H9 (cell line): ENCODE results near the gene C20orf202. TPM values are rescaled to one million over a fixed set of nuclear protein-coding genes. Genes with fewer than 3 reads are reported as not detected.

Experiments
- DNase-seq: peaks from one replicate; pipeline ENCODE4 v3.0.0-alpha.2; 2017
- H2AFZ ChIP-seq: one replicate; pipeline ENCODE4 v1.6.1; 2013; ENCODE audit warnings: mild to moderate bottlenecking, low read length, control low read depth, moderate library complexity
- H2AK5ac ChIP-seq: 2 replicates; pipeline ENCODE4 v1.6.1; 2013; ENCODE audit warnings: low read length, control low read depth, mixed read lengths; ENCODE audit not compliant: insufficient read length
- H2BK120ac ChIP-seq: one replicate; pipeline ENCODE4 v1.6.1; 2013; ENCODE audit warnings: low read depth, mild to moderate bottlenecking, low read length, control low read depth, inconsistent platforms; ENCODE audit not compliant: poor library complexity, severe bottlenecking
- H2BK12ac ChIP-seq: 2 replicates; pipeline ENCODE4 v1.6.1; 2013; ENCODE audit warnings: low read length, control low read depth, mixed read lengths, low read depth; ENCODE audit not compliant: insufficient read length
- H2BK15ac ChIP-seq: 2 replicates; pipeline ENCODE4 v1.6.1; 2013; ENCODE audit warnings: low read depth, low read length, control low read depth
- H2BK20ac ChIP-seq: one replicate; pipeline ENCODE4 v1.6.1; 2013; ENCODE audit warnings: low read depth, mild to moderate bottlenecking, low read length, control low read depth, inconsistent platforms; ENCODE audit not compliant: poor library complexity, severe bottlenecking
- H2BK5ac ChIP-seq: 2 replicates; pipeline ENCODE4 v1.6.1; 2013; ENCODE audit warnings: low read length, control low read depth, mixed read lengths; ENCODE audit not compliant: insufficient read length
- H3K14ac ChIP-seq: 2 replicates; pipeline ENCODE4 v1.6.1; 2013; ENCODE audit warnings: low read length, control low read depth; ENCODE audit not compliant: insufficient read depth
- H3K18ac ChIP-seq: 2 replicates; pipeline ENCODE4 v1.6.1; 2013; ENCODE audit warnings: low read depth, mild to moderate bottlenecking, mixed read lengths, low read length, control low read depth; ENCODE audit not compliant: insufficient read length
- H3K23ac ChIP-seq: 2 replicates; pipeline ENCODE4 v1.6.1; 2013; ENCODE audit warnings: low read length, control low read depth, mixed read lengths, low read depth; ENCODE audit not compliant: insufficient read length
- H3K23me2 ChIP-seq: 2 replicates; pipeline ENCODE4 v1.6.1; 2013; ENCODE audit warnings: low read depth, mild to moderate bottlenecking, mixed read lengths, low read length, control low read depth; ENCODE audit not compliant: insufficient read length, poor library complexity, severe bottlenecking
- H3K27ac ChIP-seq: 2 replicates; pipeline ENCODE4 v1.5.1; 2013; ENCODE audit warnings: low read length, control low read depth, mixed read lengths, low read depth; ENCODE audit not compliant: insufficient read length
- H3K27me3 ChIP-seq: 2 replicates; pipeline ENCODE4 v1.6.1; 2013; ENCODE audit warnings: low read length, control low read depth, inconsistent platforms; ENCODE audit not compliant: insufficient read depth
- H3K4ac ChIP-seq: 2 replicates; pipeline ENCODE4 v1.6.1; 2013; ENCODE audit warnings: low read depth, mild to moderate bottlenecking, control low read depth, inconsistent platforms, low read length, moderate library complexity
- H3K4me1 ChIP-seq: 2 replicates; pipeline ENCODE4 v1.6.1; 2013; ENCODE audit warnings: low read length, control low read depth, inconsistent platforms; ENCODE audit not compliant: insufficient read depth
- H3K4me2 ChIP-seq: 2 replicates; pipeline ENCODE4 v1.6.1; 2013; ENCODE audit warnings: low read length, control low read depth, mixed read lengths; ENCODE audit not compliant: insufficient read length, insufficient read depth
- H3K56ac ChIP-seq: 2 replicates; pipeline ENCODE4 v1.6.1; 2013; ENCODE audit warnings: low read depth, mild to moderate bottlenecking, mixed read lengths, low read length, control low read depth; ENCODE audit not compliant: insufficient read length
- H3K79me1 ChIP-seq: 2 replicates; pipeline ENCODE4 v1.6.1; 2013; ENCODE audit warnings: low read depth, mild to moderate bottlenecking, moderate library complexity, low read length, control low read depth, inconsistent platforms; ENCODE audit not compliant: insufficient read depth, poor library complexity, severe bottlenecking
- H3K79me2 ChIP-seq: 2 replicates; pipeline ENCODE4 v1.6.1; 2013; ENCODE audit warnings: low read length, control low read depth, inconsistent platforms; ENCODE audit not compliant: insufficient read depth
- H3K9ac ChIP-seq: 2 replicates; pipeline ENCODE4 v1.6.1; 2013; ENCODE audit warnings: low read length, control low read depth, mixed read lengths; ENCODE audit not compliant: insufficient read length; ENCODE audit errors: extremely low read depth
- H3K9me3 ChIP-seq: one replicate; pipeline ENCODE4 v1.6.1; 2013; ENCODE audit warnings: low read depth, low read length, inconsistent platforms; ENCODE audit not compliant: control insufficient read depth
- H3T11ph ChIP-seq: one replicate; pipeline ENCODE4 v1.6.1; 2013; ENCODE audit warnings: mild to moderate bottlenecking, low read length, control low read depth, inconsistent platforms
- H4K20me1 ChIP-seq: one replicate; pipeline ENCODE4 v1.6.1; 2013; ENCODE audit not compliant: control insufficient read depth, insufficient read length, insufficient read depth
- H4K5ac ChIP-seq: 2 replicates; pipeline ENCODE4 v1.6.1; 2013; ENCODE audit warnings: low read depth, mild to moderate bottlenecking, mixed read lengths, low read length, control low read depth; ENCODE audit not compliant: insufficient read length
- H4K8ac ChIP-seq: replicated peaks from 2 replicates; pipeline ENCODE4 v1.6.1; 2013; ENCODE audit warnings: low read length, control low read depth, mixed read lengths, low read depth; ENCODE audit not compliant: insufficient read length
- H4K91ac ChIP-seq: 2 replicates; pipeline ENCODE4 v1.6.1; 2013; ENCODE audit warnings: low read depth, mild to moderate bottlenecking, moderate library complexity, mixed read lengths, low read length, control low read depth; ENCODE audit not compliant: insufficient read length
- H3K27ac Mint-ChIP-seq, 3 experiments: 2 replicates in 2 of 3; 3 replicates in 1 of 3; pipeline ENCODE4 v1.8.0; 2020 to 2021; ENCODE audit warnings: mixed read lengths in 3 of 3, mild to moderate bottlenecking in 1 of 3, moderate library complexity in 1 of 3
- H3K27me3 Mint-ChIP-seq: 2 replicates; pipeline ENCODE4 v1.8.0; 2021; ENCODE audit warnings: low read depth, mild to moderate bottlenecking, moderate library complexity, mixed read lengths
- H3K36me3 Mint-ChIP-seq, 3 experiments: 2 replicates in 2 of 3; 3 replicates in 1 of 3; pipeline ENCODE4 v1.8.0; 2020 to 2021; ENCODE audit warnings: low read depth in 3 of 3, mixed read lengths in 3 of 3; ENCODE audit not compliant: insufficient read depth in 1 of 3
- H3K4me1 Mint-ChIP-seq, 2 experiments: 2 replicates each; pipeline ENCODE4 v1.8.0; 2020; ENCODE audit warnings: mixed read lengths in 2 of 2
- H3K4me3 Mint-ChIP-seq, 2 experiments: 2 replicates in 1 of 2; 3 replicates in 1 of 2; pipeline ENCODE4 v1.8.0; 2020 to 2021; ENCODE audit warnings: mild to moderate bottlenecking in 2 of 2, mixed read lengths in 2 of 2, moderate library complexity in 1 of 2
- H3K9me3 Mint-ChIP-seq, 2 experiments: 2 replicates in 1 of 2; 3 replicates in 1 of 2; pipeline ENCODE4 v1.8.0; 2020; ENCODE audit warnings: mild to moderate bottlenecking in 2 of 2, mixed read lengths in 2 of 2, moderate library complexity in 1 of 2
- WGBS: extraction: QIAGEN DNeasy Blood & Tissue Kit; methylation state at CpG from one replicate; pipeline ENCODE4 v1.1.7; 2013; ENCODE audit warnings: missing lambda C conversion rate, low lambda C conversion rate, mixed read lengths; ENCODE audit not compliant: insufficient read length; ENCODE audit errors: extremely low coverage; 5-methylcytosine and 5-hydroxymethylcytosine counted together
- total RNA-seq: library from RNA; stranded (reverse); gene quantifications from 2 replicates; pipeline ENCODE4 v1.2.1, GENCODE V29; 2021
- TF ChIP-seq, protein P1 (sequence below): fragments of 200-600 bp; sonication (generic); conservative IDR thresholded peaks from 3 replicates; pipeline ENCODE4 v1.8.0; 2021; ENCODE audit warnings: antibody characterized with exemption, mild to moderate bottlenecking

The C20orf202 gene
- total RNA-seq, 1 experiment from 2014 or later: 0.13 TPM

DNA sequence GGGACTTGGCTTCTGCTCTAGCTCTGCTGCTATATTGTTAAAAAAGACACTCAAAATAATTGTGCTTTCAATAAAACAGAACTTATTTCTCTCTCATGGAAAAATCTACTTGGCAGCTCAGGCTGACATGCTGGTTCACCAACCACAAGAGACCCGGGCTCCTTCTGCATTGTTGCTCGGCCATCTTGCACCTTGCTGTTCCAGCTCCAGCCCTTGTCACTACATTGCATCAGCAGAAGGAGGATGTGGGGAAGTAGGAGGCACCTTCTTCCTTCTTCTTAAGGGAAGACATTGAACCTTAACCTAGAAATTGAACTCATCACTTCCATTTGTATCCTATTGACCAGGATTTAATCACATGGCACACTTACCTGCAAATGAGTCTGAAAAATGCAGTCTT is 6.6 kb upstream of the C20orf202 start:
- Histone ChIP-seq H3K14ac (no peak overlapping the region), H3K27me3 (peaks cover 3% of the 10 kb centered on the region; the same call in 1 of the 2 replicates), H3K27ac (no peak overlapping the region), H3K56ac (no peak overlapping the region), H2BK12ac (no peak overlapping the region), H3T11ph (no peak overlapping the region), H3K9ac (no peak overlapping the region), H4K5ac (no peak overlapping the region), H2AFZ (no peak overlapping the region), H3K4ac (no peak overlapping the region), H3K4me2 (no peak overlapping the region), H4K8ac (no peak overlapping the region), H3K4me1 (no peaks in the 10 kb centered on the region), H2BK5ac (no peak overlapping the region), H3K9me3 (no peaks in the 10 kb centered on the region), H4K91ac (no peak overlapping the region), H3K79me1 (no peaks in the 10 kb centered on the region), H3K23me2 (no peaks in the 10 kb centered on the region), H2BK120ac (no peak overlapping the region), H3K18ac (no peak overlapping the region), H3K23ac (no peak overlapping the region), H2AK5ac (no peak overlapping the region), H4K20me1 (no peaks in the 10 kb centered on the region), H2BK20ac (no peak overlapping the region), H3K79me2 (no peaks in the 10 kb centered on the region), H2BK15ac (no peak overlapping the region)
- Mint-ChIP-seq H3K36me3 (no peaks in the 10 kb centered on the region), H3K27ac (no peak overlapping the region), H3K4me3 (no peak overlapping the region), H3K9me3 (peaks cover 0 to 3% of the 10 kb centered on the region in 2 experiments; a peak in 1 of 5 replicates), H3K4me1 (no peaks in the 10 kb centered on the region), H3K27me3 (peaks cover 25% of the 10 kb centered on the region)
- no CpG with 5 or more reads among the region's 2 CpGs for WGBS
- no peak for DNase-seq
- TF ChIP-seq, protein P1, sequence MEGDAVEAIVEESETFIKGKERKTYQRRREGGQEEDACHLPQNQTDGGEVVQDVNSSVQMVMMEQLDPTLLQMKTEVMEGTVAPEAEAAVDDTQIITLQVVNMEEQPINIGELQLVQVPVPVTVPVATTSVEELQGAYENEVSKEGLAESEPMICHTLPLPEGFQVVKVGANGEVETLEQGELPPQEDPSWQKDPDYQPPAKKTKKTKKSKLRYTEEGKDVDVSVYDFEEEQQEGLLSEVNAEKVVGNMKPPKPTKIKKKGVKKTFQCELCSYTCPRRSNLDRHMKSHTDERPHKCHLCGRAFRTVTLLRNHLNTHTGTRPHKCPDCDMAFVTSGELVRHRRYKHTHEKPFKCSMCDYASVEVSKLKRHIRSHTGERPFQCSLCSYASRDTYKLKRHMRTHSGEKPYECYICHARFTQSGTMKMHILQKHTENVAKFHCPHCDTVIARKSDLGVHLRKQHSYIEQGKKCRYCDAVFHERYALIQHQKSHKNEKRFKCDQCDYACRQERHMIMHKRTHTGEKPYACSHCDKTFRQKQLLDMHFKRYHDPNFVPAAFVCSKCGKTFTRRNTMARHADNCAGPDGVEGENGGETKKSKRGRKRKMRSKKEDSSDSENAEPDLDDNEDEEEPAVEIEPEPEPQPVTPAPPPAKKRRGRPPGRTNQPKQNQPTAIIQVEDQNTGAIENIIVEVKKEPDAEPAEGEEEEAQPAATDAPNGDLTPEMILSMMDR: no peak
